ENCODE data around the gene C5orf46.

The C5orf46 gene

DNA sequence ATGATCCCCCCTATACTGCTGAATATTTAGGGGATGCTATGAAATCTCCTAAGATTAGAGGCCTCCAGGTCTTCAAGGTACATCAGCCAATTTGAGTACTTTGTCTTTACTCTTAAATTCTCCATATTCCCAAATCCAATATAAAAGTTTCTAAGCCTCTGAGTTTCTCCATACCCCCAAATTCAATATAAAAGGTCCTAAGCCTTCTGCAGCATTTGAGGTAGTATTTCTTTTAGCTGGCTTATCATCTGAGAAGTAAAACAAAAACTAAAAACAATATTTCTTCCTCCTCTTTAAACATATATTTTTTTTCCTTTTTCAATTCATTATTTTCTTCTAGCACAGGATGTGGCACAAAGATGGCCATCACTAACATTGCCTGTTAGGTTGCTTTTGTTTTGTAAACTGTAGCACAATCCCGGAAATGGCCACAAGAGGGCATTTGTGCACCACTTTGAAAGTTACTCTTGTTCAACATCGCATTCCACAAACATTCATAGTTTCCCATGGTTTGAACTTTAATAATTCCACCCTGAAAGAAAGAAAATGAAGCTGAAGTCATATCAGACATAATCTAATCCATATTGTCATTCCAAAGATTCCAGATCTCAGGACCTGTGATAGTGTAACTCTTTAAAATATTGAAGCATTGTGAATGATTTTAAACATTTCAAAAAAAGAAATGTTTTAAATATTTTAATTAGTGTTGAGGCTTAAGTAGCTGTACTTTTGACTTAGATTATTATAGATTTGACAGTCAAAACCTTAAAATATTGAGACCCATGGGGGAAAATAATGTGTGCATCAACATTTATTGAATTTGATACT, 48.8 kb downstream of the C5orf46 start:
- DNase-seq (ENCODE audit: low read depth): peak; percentile 7

DNA sequence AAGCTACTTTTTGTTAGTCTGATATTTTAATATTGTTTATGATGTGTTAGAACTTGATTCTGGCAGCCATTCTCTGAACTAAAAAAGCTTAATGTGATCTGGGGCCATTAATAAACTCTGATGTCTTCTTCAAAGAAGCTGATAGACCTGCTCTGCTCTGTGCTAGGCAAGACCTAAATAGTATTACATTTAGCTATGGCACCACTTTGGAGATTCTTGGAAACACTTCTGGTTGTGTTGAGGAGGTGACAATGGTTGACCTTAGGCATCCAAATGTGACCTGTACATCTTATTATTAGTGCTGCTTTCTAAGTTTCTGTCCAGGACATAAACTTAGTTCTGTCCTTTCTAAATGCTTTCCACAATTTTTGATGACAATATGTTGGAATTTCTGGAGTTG, 49.5 kb downstream of the C5orf46 start:
- DNase-seq (ENCODE audit: low read depth): no peak

- DNase-seq (ENCODE audit: low read depth): no peak
These were observed 50.6 kb downstream of the C5orf46 start for GRCh38 chr5:147855774-147856069.

GRCh38 chr5:147854894-147855773, 51.2 kb downstream of the C5orf46 start:
- DNase-seq (ENCODE audit: low read depth): no peak

DNA sequence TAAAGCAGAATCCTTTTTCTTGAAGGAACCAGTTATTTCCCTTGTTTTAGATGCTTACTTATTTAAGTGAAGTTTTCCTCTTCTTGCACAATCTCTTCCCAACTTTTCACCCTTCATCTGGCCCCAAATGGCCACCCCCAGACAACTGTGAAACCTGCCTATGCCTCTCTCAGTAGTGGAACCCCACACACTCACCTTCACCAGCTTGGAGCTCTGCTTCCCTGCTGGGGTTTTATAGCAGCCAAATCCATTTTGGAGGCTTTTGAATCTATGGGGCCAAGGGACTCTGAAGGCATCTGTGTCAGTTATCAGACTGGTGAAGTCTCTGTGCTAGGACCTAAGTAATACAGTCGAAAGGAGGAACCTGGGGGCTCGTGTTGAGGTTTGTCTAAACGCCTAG, 52.0 kb downstream of the C5orf46 start:
- no peak for DNase-seq (ENCODE audit: low read depth)

GRCh38 chr5:147853372-147853987, 52.9 kb downstream of the C5orf46 start:
- no peak for DNase-seq (ENCODE audit: low read depth)

GRCh38 chr5:147852365-147852764, 54.0 kb downstream of the C5orf46 start:
- DNase-seq (ENCODE audit: low read depth): no peak

GRCh38 chr5:147851578-147851977, 54.8 kb downstream of the C5orf46 start:
- no peak for DNase-seq (ENCODE audit: low read depth)

DNA sequence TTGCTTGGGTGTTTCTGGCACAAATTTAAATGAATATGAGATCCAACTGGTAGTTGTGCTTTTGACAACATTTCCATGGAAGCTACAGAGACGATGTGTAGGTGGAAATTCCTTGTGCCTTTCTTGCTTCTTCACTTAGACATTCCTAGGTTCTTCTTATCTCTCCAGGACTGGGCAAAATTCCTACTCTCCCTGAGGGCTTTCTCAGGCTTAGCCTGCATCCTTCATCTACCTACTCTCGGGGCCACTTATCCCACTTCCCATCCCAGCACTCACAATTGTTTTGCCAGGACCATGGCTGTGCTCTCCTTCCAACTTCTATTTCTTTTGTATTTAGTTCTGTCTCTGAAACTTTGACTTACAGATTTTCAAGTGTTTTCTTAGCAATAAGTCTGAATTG, 57.1 kb downstream of the C5orf46 start:
- no peak for DNase-seq (ENCODE audit: low read depth)

GRCh38 chr5:147845618-147846017, 60.7 kb downstream of the C5orf46 start:
- DNase-seq (ENCODE audit: low read depth): no peak

DNA sequence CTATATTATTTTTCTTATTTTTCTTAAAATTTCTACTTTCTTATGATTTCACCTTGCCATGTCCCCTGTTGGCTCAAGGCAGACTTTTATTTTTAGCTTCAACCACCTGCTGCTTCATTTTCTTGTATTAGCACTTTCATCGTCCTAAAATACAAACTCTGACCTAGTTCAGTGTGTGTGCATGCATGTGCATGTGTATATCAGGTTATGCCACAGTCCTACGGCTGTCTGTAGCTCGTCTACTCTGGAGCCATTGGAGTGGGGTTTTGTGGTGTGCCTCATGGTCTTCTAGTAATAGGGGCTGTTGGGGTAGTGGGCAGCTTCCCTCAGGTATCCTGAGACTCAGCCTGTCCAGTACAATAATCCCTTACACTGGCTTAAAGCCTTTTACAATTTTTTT, 61.5 kb downstream of the C5orf46 start:
- no peak for DNase-seq (ENCODE audit: low read depth)

DNA sequence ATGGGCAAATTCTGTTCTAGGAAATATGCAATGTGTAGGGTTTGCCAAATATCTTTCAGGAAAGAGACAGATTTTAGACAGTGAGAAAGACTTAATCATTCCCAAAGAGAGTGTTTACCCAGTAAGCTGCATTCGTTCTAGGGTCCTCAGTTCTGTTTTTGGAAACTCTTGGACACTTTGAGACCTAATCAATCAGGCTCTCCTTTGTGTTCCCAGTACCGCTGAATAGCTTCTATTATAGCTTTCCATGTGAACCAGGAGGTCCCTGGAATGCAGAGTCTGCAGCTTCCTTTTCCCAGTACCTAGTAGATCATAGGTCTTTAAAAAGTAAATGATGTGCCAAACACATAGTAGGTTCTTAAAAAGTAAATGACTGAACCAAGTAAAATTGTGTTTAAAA, 63.5 kb downstream of the C5orf46 start:
- no peak for DNase-seq (ENCODE audit: low read depth)

Measured in GM04503 (cell line).